CD14-positive monocyte (primary cell): Measurements from ENCODE around the gene XRCC4. TPM values are rescaled to one million over a fixed set of nuclear protein-coding genes. Genes with fewer than 3 reads are reported as not detected.

ENCODE experiments used
- DNase-seq, 3 donors: peaks; one replicate each; pipeline ENCODE4 v3.0.0-alpha.2; 2011 to 2022
- H2AFZ ChIP-seq: 2 replicates; pipeline ENCODE4 v1.6.0; 2012; ENCODE audit warnings: mild to moderate bottlenecking, low read depth, low read length, inconsistent platforms; ENCODE audit not compliant: insufficient read depth, poor library complexity, severe bottlenecking
- H3K27ac ChIP-seq, 2 donors: 1 replicate in 1 of 2; 2 replicates in 1 of 2; pipeline ENCODE4 v1.5.1; 2012 to 2013; ENCODE audit warnings: low read length in 2 of 2, control low read depth in 1 of 2, inconsistent platforms in 1 of 2, low read depth in 1 of 2, mild to moderate bottlenecking in 1 of 2
- H3K27me3 ChIP-seq, 2 donors: one replicate each; pipeline versions ENCODE4 v1.6.0 to v1.6.1; 2011 to 2013; ENCODE audit warnings: low read length in 2 of 2; ENCODE audit not compliant: control insufficient read depth in 2 of 2, insufficient read depth in 2 of 2
- H3K36me3 ChIP-seq, 2 donors: replicated peaks in 1 of 2; 1 replicate in 1 of 2; 2 replicates in 1 of 2; pipeline versions ENCODE4 v1.5.1 to v1.6.1; 2012 to 2013; ENCODE audit warnings: low read length in 2 of 2, control low read depth in 1 of 2, inconsistent platforms in 1 of 2, mild to moderate bottlenecking in 1 of 2; ENCODE audit not compliant: insufficient read depth in 2 of 2, control insufficient read depth in 1 of 2
- H3K4me1 ChIP-seq, 2 donors: 1 replicate in 1 of 2; 2 replicates in 1 of 2; pipeline versions ENCODE4 v1.5.1 to v1.6.1; 2012 to 2013; ENCODE audit warnings: low read length in 2 of 2, control low read depth in 1 of 2, inconsistent platforms in 1 of 2, mild to moderate bottlenecking in 1 of 2, moderate library complexity in 1 of 2; ENCODE audit not compliant: insufficient read depth in 2 of 2, control insufficient read depth in 1 of 2
- H3K4me2 ChIP-seq: replicated peaks from 2 replicates; pipeline ENCODE3; 2012; ENCODE audit warnings: low read length, moderate library complexity, mild to moderate bottlenecking; ENCODE audit not compliant: poor library complexity, severe bottlenecking; ENCODE audit errors: extremely low read depth
- H3K4me3 ChIP-seq, 3 experiments: fragments of 200-600 bp in 1 of 3; sonication (generic) in 1 of 3; replicated peaks in 1 of 3; 1 replicate in 2 of 3; 2 replicates in 1 of 3; pipeline ENCODE4 v1.5.1; 2011 to 2013; ENCODE audit warnings: low read length in 3 of 3, mild to moderate bottlenecking in 3 of 3, control low read depth in 2 of 3, low read depth in 2 of 3, inconsistent platforms in 1 of 3, moderate library complexity in 1 of 3
- H3K79me2 ChIP-seq: 2 replicates; pipeline ENCODE4 v1.6.0; 2012; ENCODE audit warnings: mild to moderate bottlenecking, control low read depth, inconsistent platforms, low read length, moderate library complexity; ENCODE audit not compliant: insufficient read depth
- H3K9ac ChIP-seq: 2 replicates; pipeline ENCODE4 v1.6.0; 2017; ENCODE audit warnings: low read length, mild to moderate bottlenecking; ENCODE audit not compliant: insufficient read depth, poor library complexity, severe bottlenecking
- H3K9me3 ChIP-seq, 2 donors: replicated peaks in 1 of 2; 1 replicate in 1 of 2; 2 replicates in 1 of 2; pipeline versions ENCODE4 v1.5.1 to v1.6.1; 2012 to 2013; ENCODE audit warnings: low read length in 2 of 2, control low read depth in 1 of 2; ENCODE audit not compliant: control insufficient read depth in 1 of 2, insufficient read depth in 1 of 2
- H4K20me1 ChIP-seq: 2 replicates; pipeline ENCODE4 v1.6.0; 2012; ENCODE audit warnings: mild to moderate bottlenecking, low read length, control low read depth, moderate library complexity; ENCODE audit not compliant: insufficient read depth
- H3K27ac Mint-ChIP-seq, 7 donors: one replicate each; pipeline ENCODE4 v1.8.0; 2020; ENCODE audit warnings: mild to moderate bottlenecking in 7 of 7, mixed read lengths in 7 of 7, moderate library complexity in 6 of 7, inconsistent platforms in 2 of 7
- H3K27me3 Mint-ChIP-seq, 3 donors: one replicate each; pipeline ENCODE4 v1.8.0; 2021 to 2022; ENCODE audit warnings: low read depth in 3 of 3, mild to moderate bottlenecking in 3 of 3, mixed read lengths in 3 of 3, moderate library complexity in 3 of 3, inconsistent platforms in 1 of 3
- H3K36me3 Mint-ChIP-seq, 2 donors: one replicate each; pipeline ENCODE4 v1.8.0; 2020; ENCODE audit warnings: mixed read lengths in 2 of 2, inconsistent platforms in 1 of 2, mild to moderate bottlenecking in 1 of 2
- H3K4me1 Mint-ChIP-seq: one replicate; pipeline ENCODE4 v1.8.0; 2020; ENCODE audit warnings: mild to moderate bottlenecking, mixed read lengths
- H3K4me3 Mint-ChIP-seq, 2 donors: one replicate each; pipeline ENCODE4 v1.8.0; 2020; ENCODE audit warnings: mild to moderate bottlenecking in 2 of 2, mixed read lengths in 2 of 2, moderate library complexity in 1 of 2
- H3K9me3 Mint-ChIP-seq, 7 donors: one replicate each; pipeline ENCODE4 v1.8.0; 2020 to 2022; ENCODE audit warnings: mixed read lengths in 7 of 7, mild to moderate bottlenecking in 6 of 7, moderate library complexity in 6 of 7, inconsistent platforms in 2 of 7
- WGBS: methylation state at CpG from one replicate; pipeline ENCODE4 v1.1.5; 2013; ENCODE audit warnings: missing lambda C conversion rate; ENCODE audit not compliant: insufficient coverage; 5-methylcytosine and 5-hydroxymethylcytosine counted together
- intact Hi-C, 2 donors: fragments of 100-400 bp; cut with micrococcal nuclease; formaldehyde crosslinking; loops; one replicate each; pipeline versions ENCODE4 v1.15.0 to v1.15.1; 2023
- polyA plus RNA-seq, 3 donors: library from polyadenylated mRNA; depleted of rRNA in 1 of 3; unstranded in 2 of 3; stranded (reverse) in 1 of 3; fragments of 300-500 nt in 2 of 3; fragments of >200 nt in 1 of 3; fragmentation: Illumina TruSeq in 2 of 3; gene quantifications; 1 replicate in 2 of 3; 2 replicates in 1 of 3; pipeline ENCODE4 v1.2.3, GENCODE V29; 2012 to 2021
- TF ChIP-seq, protein P1 (sequence below): fragments of 200-600 bp; IDR thresholded peaks from one replicate; pipeline ENCODE4 v1.8.0; 2022; ENCODE audit warnings: antibody characterized with exemption, mild to moderate bottlenecking

XRCC4 gene
- polyA plus RNA-seq, 3 donors, result 4.0 to 21.8 (median 16.3) TPM

DNA sequence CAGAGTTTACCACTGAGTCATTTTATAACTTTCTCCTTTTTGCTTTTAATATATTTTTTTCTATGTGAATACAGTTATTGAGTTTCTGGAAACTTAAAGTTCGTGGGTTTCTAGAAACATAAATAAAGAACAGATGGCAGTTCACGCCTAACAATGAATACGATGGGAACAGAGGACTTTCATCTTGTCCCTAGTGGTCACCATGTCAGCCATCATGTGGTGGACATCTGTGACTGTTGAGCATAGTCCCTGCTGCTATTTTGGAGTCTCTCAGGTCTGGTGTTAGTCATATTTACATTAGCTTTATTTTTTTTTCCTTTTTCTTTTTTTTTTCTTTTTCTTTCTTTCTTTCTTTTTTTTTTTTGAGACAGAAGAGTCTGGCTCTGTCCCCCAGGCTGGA, 85.3 kb downstream of the XRCC4 start:
- no peaks in the 10 kb centered on the region for H3K79me2 ChIP-seq
- Mint-ChIP-seq H3K9me3 (peaks cover 0 to 6% (median 0%) of the 10 kb centered on the region in 7 donors), H3K27me3 (no peaks in the 10 kb centered on the region), H3K27ac (no peak overlapping the region), H3K4me1 (peaks cover 7% of the 10 kb centered on the region), H3K4me3 (no peak overlapping the region), H3K36me3 (peaks cover 9 to 15% of the 10 kb centered on the region in 2 donors)
- H3K36me3 ChIP-seq, result no peaks in the 10 kb centered on the region
- TF ChIP-seq, protein P1, sequence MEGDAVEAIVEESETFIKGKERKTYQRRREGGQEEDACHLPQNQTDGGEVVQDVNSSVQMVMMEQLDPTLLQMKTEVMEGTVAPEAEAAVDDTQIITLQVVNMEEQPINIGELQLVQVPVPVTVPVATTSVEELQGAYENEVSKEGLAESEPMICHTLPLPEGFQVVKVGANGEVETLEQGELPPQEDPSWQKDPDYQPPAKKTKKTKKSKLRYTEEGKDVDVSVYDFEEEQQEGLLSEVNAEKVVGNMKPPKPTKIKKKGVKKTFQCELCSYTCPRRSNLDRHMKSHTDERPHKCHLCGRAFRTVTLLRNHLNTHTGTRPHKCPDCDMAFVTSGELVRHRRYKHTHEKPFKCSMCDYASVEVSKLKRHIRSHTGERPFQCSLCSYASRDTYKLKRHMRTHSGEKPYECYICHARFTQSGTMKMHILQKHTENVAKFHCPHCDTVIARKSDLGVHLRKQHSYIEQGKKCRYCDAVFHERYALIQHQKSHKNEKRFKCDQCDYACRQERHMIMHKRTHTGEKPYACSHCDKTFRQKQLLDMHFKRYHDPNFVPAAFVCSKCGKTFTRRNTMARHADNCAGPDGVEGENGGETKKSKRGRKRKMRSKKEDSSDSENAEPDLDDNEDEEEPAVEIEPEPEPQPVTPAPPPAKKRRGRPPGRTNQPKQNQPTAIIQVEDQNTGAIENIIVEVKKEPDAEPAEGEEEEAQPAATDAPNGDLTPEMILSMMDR, result no peak
- H3K9me3 ChIP-seq, result no peaks in the 10 kb centered on the region
- intact Hi-C loops, result no loop called here
- DNase-seq, result no peak
- H3K9ac ChIP-seq, result no peak overlapping the region
- H3K4me1 ChIP-seq, result peaks cover 0 to 4% of the 10 kb centered on the region in 2 donors
- 67% methylated on average over 3 of the region's 3 CpGs for WGBS
- H4K20me1 ChIP-seq, result no peaks in the 10 kb centered on the region
- H3K4me3 ChIP-seq, result no peak overlapping the region
- no peak overlapping the region for H3K27ac ChIP-seq
- no peaks in the 10 kb centered on the region for H3K27me3 ChIP-seq
- H2AFZ ChIP-seq, result no peak overlapping the region
- no peak overlapping the region for H3K4me2 ChIP-seq

DNA sequence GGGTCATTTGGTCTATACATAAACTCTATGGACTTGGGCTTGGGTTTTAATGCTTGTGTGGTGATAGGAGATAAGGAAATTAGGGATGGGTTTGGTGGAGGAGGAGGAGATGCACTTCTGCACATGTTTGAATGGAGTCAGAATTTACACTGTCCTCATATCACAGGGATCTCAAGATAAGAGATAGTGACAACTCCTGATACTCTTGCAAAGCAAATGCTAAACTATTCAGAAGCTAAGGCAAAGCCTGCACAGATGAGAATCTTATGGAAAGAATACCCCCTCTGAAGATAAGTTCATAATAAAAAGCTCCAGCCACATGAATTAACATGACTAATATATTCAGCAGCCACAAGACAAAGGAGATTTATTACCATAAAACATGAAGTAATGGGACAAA, 90.2 kb downstream of the XRCC4 start:
- intact Hi-C loops, result no loop called here
- DNase-seq, result no peak
- no peak overlapping the region for H2AFZ ChIP-seq
- no peak overlapping the region for H3K4me3 ChIP-seq
- no peaks in the 10 kb centered on the region for H3K36me3 ChIP-seq
- no peaks in the 10 kb centered on the region for H3K27me3 ChIP-seq
- H3K27ac ChIP-seq, result no peak overlapping the region
- H3K4me1 Mint-ChIP-seq, result peaks cover 4% of the 10 kb centered on the region
- H3K79me2 ChIP-seq, result no peaks in the 10 kb centered on the region
- no peak overlapping the region for H3K27ac Mint-ChIP-seq
- H3K36me3 Mint-ChIP-seq, result peaks cover 22 to 25% of the 10 kb centered on the region in 2 donors
- H3K4me2 ChIP-seq, result no peak overlapping the region
- H3K9me3 Mint-ChIP-seq, result peaks cover 0 to 6% (median 2%) of the 10 kb centered on the region in 7 donors
- TF ChIP-seq, protein P1, result no peak
- no peak overlapping the region for H3K4me3 Mint-ChIP-seq
- H3K4me1 ChIP-seq, result peaks cover 0 to 2% of the 10 kb centered on the region in 2 donors
- H3K9me3 ChIP-seq, result no peaks in the 10 kb centered on the region
- no peak overlapping the region for H3K9ac ChIP-seq
- H3K27me3 Mint-ChIP-seq, result no peaks in the 10 kb centered on the region
- H4K20me1 ChIP-seq, result no peaks in the 10 kb centered on the region
